GM12864 (cell line): ENCODE results near the gene PSMD13.

Source experiments
- DNase-seq: peaks from one replicate; pipeline ENCODE4 v3.0.0-alpha.2; 2011; ENCODE audit warnings: low read depth
- H3K4me3 ChIP-seq: 2 replicates; pipeline ENCODE4 v1.5.1; 2011; ENCODE audit warnings: mild to moderate bottlenecking, low read depth, low read length, control low read depth
- CTCF ChIP-seq: IDR thresholded peaks from 2 replicates; pipeline ENCODE4 v1.5.1; 2011; ENCODE audit warnings: low read depth, mild to moderate bottlenecking, moderate library complexity, low read length, control low read depth, inconsistent platforms; ENCODE audit errors: missing control alignments

Gene PSMD13

GRCh38 chr11:279966-280705, 43.4 kb downstream of the PSMD13 start:
- no peak overlapping the region for H3K4me3 ChIP-seq
- no peak for DNase-seq

GRCh38 chr11:280706-281485, 44.1 kb downstream of the PSMD13 start:
- no peak for DNase-seq
- TF ChIP-seq CTCF, result no peak
- no peak overlapping the region for H3K4me3 ChIP-seq

More at GRCh38 chr11:279966-280705, 43.4 kb downstream of the PSMD13 start:
- TF ChIP-seq CTCF, result no peak

- DNase-seq, result no peak
- no peak overlapping the region for H3K4me3 ChIP-seq
- TF ChIP-seq CTCF, result no peak
Observed at GRCh38 chr11:281486-282161, 44.8 kb downstream of the PSMD13 start.

GRCh38 chr11:282171-282570, 45.4 kb downstream of the PSMD13 start:
- no peak overlapping the region for H3K4me3 ChIP-seq
- DNase-seq, result no peak
- no peak for TF ChIP-seq CTCF

- DNase-seq, result no peak
- TF ChIP-seq CTCF, result no peak
- no peak overlapping the region for H3K4me3 ChIP-seq
Observed at GRCh38 chr11:282630-283360, 46.0 kb downstream of the PSMD13 start.

GRCh38 chr11:283405-284104, 46.8 kb downstream of the PSMD13 start:
- TF ChIP-seq CTCF, result no peak
- DNase-seq, result no peak
- no peak overlapping the region for H3K4me3 ChIP-seq
